Activated CD4-positive, alpha-beta T cell treated with anti-CD3 and anti-CD28 coated beads, Interleukin-2, Interleukin-6, amounts not matched to agents 100 ng/mL and 50 ng/mL, durations not matched to agents 16 hours and 8 hours (primary cell): Measurements from ENCODE around the gene DNAH10.

Source experiments
- DNase-seq: peaks from one replicate; pipeline ENCODE4 v3.0.0-alpha.2; 2020

Gene DNAH10

DNA sequence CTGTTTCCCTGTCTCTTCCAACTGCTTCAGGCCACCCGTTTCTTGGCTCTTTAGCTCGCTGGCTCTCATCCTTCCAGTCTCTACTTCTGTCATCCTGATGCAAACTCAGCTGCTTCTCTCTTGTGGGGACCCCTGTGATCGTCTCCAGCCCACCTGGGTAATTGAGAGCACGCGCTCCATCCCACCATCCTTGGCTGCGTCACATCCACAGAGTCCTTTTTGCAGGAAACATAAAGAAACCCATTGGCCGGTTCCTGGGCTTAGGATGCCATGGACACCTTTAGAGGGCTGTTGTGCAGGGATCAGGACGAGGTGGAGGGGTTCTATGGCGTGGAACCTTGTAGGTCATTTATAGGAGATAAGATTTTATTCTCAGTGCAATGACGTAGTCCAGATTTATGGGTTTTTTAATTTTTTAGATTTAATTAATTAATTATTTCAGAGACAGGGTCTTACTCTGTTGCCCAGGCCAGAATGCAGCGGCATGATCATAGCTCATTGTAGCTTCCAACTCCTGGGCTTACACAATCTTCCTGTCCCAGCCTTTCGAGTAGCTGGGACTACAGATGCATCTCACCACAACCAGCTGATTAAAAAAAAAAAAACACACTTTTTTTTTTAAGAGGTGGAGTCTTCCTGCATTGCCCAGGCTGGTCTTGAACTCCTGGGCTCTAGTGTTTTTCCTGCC lies 127.9 kb downstream of the DNAH10 start:
- no peak for DNase-seq

DNA sequence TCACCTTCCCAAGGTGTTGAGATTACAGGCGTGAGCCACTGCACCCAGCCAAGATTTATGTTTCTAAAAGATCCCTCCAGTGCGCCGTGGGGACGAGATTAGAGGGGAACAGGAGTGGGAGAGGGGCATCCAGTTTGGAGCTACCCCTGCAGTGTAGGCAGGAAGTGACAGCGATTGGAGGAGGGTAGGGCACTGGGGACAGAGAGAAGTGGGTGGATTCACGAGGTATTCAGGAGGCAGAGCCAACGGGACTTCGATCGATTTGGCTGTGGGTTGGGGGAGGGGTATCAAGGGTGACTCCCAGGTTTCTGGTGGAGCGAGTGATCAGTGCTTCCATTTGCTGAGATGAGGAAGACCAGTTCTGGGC lies 128.4 kb downstream of the DNAH10 start:
- no peak for DNase-seq

DNA sequence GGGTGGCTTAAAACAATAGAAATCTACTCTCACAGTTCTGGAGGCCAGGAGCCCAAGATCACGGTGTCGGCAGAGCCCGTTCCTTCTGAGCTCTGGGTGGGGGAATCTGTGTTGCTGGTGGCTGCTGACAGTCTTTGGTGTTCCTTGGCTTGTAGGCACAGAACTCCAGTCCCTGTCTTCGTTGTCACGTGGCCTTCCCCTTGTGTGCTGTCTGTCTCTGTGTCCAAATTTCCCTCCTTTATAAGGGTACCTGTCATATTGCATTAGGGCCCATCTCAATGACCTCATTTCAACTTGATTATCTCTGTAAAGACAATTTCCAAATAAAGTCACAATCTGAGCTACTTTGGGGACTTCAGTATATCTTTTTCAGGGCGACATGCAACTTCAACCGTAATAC lies 128.9 kb downstream of the DNAH10 start:
- DNase-seq: no peak

DNA sequence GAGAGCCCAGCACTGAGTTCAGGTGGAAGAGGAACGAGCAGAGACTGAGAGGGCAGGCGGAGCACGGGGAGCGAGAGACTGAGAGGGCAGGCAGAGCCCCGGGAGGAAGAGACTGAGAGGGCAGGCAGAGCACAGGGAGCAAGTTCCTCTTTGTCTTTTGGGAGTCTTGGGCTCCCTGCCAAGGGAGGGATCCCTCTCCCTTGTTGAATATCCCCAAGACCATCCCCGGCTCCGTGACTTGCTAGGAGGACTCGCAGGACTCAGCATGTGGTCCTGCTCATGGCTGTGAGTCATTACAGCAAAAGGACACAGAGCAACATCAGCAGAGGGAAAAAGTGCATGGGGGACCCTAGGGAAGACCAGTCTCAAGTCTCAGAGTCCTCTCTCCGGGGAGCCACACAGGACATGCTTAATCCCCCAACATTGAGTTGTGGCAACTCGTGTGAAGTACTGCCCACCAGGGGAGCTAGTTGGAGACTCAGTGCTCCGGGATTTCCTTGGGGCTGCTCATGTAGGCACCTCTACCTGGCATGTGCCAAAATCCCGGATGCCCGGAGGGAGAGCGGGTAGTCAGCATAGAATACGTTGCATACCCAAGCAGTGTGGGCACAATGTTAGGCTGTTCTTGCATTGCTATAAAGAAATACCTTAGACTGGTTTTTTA lies 129.5 kb downstream of the DNAH10 start:
- DNase-seq: no peak

DNA sequence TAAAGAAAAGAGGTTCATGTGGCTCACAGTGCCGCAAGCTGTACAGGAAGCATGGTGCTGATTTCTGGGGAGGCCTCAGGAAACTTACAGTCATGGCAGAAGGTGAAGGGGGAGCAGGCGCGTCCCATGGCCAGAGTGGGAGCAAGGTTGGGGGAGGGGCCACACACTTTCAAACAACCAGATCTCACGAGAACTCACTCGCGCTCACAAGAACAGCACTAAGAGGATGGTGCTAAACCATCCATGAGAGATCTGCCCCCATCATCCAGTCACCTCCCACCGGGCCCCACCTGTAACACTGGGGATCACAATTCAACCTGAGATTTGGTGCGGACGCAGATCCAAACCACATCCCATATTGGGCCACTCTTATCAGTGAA lies 130.1 kb downstream of the DNAH10 start:
- no peak for DNase-seq

DNA sequence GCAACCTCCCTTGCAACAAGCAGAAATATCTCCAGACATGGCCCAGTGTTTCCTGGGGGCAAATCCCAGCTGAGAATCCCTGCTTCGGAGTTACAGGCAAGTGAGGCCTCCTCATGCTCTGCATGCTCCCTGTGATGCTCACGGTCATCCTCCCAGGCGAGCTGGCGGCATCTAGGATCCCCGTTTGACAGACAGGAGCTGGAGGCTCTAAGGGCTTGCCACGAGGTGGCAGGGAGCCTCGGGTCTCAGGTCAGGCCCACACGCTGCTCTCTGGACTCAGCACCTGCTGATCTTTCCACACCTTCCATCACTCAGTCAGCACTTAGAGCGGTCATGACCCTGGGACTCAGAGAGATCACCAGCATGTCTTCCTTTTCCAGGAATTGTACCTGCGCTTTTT lies 130.8 kb downstream of the DNAH10 start:
- DNase-seq: no peak

DNA sequence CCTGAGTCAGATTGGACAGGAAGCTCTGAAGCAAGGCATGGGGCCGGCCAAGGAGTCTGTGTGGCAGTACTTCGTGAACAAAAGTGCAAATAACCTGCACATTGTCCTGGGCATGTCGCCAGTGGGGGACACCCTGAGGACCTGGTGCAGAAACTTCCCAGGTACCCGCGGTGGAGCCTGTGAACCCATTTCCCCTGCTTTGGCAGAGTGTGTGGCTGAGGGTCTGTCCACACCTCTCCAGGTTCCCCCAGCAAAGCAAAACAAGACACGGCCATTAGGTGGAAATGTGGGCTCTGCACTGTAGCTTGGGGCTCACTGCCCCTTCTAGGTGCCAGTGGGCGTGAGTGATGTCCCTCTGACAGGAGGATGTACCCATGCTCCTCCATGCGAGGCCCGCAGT lies 131.2 kb downstream of the DNAH10 start:
- no peak for DNase-seq

DNA sequence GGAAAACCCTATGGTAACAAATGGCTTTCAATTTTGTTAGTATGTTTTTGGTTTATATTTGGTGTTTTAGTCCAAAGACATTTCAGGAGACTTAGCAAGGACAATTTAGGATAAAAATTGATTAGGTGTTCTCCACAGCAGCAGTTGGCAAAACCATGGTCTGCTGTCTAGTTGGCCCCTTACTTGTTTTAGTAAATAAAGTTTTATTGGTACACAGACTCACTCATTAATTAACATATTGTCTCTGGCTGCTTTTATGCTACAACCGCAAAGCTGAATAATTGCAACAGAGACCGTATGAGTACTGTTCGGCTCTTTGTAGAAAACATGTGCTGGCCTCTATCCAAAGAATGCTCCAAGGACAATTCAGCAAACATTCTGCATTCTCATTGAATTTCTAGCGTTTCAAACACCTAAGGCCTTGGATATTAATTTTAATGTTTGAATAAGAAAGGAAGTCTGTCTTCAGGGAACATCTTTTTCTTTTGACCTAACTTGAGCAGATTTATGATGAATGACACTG lies 132.8 kb downstream of the DNAH10 start:
- DNase-seq: no peak

DNA sequence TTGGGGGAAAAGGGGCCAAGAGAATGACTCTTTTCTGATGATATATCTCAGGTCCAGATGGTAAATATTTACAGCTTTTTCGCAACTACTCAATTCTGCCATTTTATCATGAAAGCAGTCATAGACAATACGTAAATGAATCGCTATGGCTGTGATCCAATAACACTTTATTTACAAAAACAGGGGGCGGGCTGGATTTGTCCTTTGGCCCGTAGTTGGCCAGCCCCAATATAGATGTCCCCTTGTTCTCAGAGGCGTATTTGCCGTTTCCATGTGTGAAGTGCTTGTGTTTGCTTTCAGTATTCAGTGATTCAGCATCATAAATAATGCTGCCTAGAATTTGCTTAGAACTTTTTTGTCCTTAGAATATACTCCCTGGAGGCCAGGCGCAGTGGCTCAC lies 133.3 kb downstream of the DNAH10 start:
- no peak for DNase-seq

DNA sequence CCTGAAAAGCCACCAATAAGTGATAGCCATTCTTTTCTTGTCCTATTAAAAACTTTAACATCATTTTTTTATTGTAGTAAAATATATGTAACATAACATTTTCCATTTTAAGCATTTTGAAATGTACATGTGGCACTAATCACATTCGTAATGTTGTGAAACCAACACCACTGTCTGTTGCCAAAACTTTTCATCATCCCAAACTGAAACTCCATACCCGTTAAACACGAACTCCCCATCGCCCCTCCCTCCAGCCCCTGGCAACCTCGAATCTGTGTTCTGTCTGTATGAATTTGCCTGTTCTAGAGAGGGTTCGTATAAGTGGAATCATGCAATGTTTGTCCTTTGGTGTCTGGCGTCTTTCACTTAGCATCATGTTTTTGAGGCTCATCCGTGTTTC lies 134.7 kb downstream of the DNAH10 start:
- no peak for DNase-seq

DNA sequence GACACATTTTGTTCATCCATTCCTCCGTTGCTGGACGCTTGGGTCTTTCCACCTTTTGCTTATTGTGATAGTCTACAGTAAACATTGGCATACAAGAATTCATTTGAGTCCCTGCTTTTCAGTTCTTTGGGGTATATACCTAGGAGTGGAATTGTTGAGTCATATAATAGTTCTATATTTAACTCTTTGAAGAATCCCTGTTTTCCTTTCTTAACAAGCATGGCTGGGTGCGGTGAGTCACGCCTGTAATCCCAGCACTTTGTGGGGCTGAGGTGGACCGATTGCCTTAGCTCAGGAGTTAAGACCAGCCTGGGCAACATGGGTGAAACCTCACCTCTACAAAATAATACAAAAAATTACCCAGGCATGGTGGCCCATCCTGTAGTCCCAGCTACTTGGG lies 135.1 kb downstream of the DNAH10 start:
- DNase-seq: no peak

DNA sequence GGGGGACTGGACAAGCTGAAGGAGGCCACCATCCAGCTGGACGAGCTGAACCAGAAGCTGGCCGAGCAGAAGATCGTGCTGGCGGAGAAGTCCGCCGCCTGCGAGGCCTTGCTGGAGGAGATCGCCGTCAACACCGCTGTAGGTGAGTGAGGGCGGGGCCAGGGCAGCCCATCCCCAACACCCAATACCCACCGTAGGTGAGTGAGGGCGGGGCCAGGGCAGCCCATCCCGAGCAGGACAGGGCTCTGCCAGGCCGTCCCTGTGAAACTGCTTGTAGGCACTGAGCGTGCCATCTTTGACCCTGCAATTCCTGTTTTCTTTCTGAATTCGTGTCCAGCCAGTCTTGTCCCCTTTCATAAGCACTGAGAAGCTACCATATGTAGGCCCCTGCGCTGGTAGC lies 136.6 kb downstream of the DNAH10 start:
- DNase-seq: no peak

DNA sequence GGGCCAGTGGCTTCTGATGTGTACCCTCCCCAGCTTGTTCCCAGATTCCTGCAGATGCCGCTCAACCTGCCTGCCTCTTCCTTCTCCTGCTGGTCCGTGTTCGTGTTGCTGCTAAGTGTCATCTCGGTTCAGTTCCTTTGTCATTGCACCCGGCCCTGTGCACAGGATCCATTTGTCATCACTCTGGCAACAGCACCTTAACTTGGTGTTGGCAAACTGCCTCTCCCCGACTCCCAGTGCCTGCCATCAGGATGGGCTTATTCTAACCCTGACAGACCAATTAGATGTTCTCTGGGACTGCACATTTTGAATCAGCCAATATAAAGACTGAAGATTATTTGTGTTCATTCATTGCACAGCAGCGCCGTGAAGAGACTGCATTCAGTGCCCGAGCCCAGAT lies 137.3 kb downstream of the DNAH10 start:
- DNase-seq: no peak

DNA sequence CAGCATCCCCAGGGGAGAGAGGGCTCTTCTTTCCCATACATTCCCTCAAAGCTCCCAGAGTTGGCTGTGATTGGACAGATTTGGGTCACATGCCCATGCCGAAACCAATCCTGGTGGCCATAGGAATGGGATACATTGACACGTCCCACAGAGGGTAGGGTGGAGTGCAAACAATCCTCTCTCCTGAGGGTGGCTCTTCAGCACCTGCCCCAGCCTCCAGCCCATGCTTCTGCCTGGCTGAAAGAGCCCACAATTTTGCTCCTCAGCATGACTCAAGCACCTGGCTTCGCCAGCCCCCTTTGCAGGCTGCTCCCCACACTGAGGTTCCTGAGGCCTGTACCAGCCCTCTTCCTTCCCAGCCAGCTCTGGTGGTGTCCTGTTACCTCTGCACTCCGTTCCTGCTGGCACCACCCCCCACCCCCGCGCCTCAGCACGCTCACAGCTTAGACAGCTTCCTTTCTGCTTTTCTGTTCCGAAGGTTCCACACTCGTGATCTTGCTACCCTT lies 138.8 kb downstream of the DNAH10 start:
- DNase-seq: no peak

DNA sequence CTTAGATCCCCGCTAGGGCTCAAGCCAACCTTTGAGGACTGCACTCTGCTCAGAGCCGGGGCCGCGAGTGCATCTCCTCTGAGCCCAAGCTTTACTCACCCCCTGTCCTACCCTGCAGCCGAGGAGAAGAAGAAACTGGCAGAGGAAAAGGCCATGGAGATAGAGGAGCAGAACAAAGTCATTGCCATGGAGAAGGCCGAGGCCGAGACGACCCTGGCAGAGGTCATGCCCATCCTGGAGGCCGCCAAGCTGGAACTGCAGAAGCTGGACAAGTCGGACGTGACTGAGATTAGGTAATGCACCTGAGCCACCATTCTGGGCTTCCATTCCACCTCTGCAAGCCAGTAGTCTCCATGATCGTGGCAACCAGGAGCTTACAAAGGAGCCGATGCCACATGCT lies 140.7 kb downstream of the DNAH10 start:
- DNase-seq: no peak

DNA sequence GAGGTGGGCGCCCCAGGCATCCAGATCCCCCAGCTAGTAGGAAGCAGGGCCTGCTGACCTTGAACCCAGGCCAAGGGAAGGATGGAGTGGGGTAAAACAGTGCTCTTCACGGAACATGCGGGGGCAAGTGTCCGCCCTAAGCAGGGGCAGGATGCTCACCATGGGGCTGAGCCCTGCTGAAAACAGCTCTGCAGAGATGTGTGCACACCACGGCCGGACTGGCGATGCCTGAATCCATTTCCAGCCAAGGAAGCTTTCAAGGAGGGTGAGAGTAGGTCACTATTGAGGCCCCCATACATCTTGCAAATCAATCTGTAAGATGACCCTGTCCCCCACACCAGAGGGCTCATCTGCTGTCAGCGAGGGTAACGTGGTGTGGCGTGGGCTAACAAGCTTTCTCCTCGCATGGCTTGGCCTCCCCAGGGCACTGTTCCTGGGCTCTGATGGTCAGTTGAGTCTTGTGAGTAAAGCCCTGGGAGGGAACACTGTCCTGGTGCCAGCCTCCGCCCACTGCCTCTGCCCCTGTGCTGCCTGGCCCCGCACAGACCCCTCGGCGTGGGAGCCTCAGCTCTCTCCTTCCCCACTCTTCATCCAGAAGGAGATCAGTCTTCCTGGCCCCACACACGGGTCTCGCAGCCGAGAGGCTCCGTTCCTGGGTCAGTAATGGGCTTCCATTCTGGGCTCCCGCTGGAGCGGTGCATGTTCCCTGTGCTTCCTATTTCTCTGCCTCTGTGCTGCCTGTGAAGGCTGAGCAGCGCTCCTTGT lies 141.4 kb downstream of the DNAH10 start:
- no peak for DNase-seq

DNA sequence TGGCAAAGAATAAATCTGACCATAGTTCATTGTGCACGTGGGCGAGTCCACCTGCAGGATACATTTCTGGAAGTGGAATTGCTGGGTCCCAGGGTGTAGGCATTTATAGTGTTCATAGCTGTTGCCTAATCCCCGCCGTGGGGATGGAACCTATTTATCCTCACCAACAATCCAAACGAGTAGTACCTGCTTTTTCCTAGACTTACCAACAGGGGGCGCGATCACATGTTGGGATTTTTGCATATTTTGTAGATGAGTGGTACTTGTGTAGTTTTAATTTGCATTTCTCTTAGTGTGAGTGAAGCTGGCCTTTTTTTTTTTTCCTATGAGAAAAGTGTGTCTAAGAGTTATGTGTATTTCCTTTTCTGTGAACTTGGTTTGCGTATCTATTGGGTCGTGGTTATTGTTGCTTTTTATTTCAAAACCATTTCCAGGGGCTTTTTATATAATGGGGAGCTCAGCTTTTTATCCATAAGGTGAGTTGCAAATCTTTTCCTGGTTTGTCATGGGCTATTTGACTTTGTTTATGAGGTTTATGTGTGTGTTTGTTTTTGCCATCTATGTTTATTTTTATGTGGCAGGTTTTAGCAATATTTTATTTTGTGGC lies 143.3 kb downstream of the DNAH10 start:
- peak; percentile 70 for DNase-seq

DNA sequence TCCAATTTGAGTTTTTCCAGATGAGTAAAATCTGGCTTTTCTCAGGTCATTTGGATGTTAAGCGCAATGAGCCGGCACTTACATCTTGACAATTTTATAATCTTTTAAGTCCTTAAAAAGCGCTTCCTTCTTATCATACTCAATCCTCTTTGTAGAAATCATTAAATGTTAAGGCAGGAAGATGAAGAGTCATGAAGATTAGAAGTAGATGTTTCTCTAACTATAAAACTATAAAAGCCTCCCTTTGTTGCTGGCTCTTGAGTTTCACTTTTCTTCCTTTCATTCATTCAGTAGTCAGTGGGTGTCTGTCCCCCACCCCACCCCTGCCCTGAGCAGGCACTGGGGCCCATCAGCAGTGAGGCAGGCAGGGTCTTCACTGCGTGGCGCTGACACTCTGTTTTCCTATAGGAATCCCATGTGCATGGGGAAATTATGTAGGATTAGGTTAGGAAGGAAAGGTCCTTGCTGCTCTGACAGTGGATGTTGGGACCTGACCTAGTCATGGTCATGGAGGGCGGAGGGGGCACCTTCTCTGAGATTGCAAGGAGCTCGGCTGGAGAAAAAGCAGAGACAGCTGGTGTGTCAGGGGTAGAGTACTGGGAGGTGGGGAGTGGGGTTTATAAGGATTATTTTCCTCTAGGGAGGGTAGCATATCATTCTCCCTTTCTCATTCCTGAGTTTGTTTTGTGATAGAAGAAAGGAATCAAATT lies 144.8 kb downstream of the DNAH10 start:
- DNase-seq: no peak

DNA sequence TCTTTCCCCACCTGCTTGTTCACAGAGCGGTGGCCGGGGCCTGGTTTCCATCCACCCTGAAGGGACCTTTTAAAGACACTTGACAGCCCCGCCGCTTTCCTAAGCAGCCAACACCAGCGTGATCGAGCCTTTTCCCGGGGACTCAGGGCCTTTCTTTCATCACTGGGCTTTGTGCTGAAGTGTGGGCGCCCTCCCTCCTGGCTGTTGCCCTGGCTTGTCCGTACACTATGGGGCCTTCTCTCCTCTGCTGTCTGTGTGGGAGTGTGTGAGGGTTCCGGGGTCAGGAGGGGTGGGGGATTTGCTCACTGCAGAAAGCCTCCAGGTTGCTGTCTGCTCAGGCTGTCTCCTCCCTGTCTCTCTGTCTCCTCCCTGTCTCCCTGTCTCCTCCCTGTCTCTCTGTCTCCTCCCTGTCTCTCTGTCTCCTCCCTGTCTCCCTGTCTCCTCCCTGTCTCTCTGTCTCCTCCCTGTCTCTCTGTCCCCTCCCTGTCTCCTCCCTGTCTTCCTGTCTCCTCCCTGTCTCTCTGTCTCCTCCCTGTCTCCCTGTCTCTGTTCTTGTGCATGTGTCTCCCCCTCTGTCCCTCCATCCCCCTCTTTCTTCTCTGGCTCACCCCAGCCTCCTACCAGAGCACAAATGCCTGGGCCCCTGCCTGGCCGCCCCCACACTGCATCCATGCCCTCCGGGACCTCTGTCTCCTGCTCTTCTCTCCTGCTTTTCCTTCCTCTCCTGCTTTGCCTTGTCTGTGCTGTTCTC lies 145.8 kb downstream of the DNAH10 start:
- DNase-seq: no peak

DNA sequence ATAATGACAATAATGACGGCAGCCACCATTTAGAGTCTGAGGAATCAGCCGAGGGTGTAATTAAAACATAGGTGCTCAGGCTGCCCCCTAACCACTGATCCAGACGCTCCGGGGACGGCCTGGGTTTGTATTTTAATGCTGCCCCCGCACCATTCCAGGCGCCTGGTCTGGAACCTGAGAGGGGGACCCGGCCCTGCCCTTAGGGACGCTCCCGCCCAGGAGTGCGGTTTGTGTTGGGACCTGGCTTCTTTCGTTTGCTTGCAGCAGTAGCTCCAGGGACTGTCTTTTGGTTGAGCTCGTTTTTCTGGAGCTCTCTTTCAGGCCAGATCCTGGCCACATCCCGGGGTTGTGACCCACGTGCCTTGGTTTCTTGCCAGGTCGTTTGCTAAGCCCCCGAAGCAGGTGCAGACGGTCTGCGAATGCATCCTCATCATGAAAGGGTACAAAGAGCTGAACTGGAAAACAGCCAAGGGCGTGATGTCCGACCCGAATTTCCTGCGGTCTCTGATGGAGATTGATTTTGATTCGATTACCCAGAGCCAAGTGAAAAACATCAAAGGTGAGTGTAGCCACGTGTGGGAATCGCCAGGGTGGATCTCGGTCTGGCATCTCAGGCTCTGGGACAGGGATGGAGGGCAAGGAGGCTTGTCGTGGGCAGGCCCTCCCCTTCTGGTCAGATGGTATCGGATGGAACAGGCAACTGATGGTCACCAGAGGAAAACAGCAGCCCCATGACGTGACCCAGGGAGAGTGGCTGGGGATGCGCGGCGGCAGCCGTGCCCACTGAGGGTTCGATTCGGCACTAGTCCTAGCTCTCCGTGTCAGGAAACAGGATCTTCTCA lies 147.0 kb downstream of the DNAH10 start:
- DNase-seq: no peak

DNA sequence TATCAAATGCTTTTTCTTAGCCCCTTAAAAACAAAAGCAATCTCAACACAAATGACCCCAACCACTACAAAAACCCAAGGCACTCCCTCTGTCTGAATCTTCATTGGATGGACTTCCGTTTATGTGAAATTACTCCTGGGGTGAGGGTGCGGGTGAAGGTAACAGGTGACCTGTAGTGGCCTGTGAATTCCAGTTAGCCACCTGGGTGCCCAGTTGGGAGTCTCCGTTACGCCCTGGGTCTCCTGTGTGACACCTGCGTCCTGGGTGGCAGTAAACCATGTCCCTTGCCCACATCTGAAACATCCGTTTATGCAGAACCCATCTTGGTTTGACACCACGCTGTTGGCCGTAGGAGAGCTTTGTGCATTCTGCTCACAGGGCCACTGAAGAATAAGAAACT lies 148.0 kb downstream of the DNAH10 start:
- DNase-seq: no peak
